ENCODE measurements around the gene CNGB1.
"Not testable (repeated sequence)": the region's sequence is repeated elsewhere in the genome, so short reads cannot be mapped to it uniquely, and the experiment has no call there.

The CNGB1 gene

GRCh38 chr16:57970970-57971369, at the start of gene CNGB1:
Gene CNGB1, minus strand, starts transcription at chr16:57971128. Its CDS starts 3,842 bp downstream, at chr16:57967286.
- no peak for DNase-seq (ENCODE audit: low spot score)

DNA sequence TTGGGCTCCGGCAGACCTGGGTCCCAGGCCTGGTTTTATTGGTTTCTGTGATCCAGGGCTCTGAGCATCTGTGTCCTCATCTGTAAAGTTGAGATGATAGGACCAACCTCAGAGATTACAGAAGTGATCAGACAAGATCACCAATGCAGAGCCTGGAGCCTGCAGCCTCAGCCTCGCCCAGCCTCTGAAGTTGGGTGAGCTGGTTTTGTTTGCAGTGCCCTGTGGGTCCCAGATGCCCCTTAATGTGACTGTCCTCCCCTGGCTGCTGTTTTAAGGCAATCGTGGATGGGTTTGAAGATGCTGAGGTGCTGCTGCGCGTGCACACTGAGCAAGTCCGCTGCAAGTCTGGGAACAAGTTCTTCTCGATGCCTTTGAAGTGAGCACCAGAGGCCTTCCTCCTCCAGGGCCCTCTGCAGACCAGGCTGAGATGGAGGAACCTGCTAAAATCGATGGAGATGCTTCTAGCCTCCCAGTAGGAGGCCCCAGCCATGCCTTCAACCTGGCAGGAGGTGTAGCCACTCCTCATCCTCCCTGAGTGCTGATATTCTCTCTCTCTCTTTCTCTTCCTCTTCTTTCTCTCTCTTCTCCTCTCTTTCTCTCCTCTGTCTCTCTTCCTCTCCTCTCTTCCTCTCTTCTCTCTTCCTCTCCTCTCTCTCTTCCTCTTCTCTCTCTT, 49.1 kb upstream of the CNGB1 start:
- DNase-seq (ENCODE audit: low spot score), result no peak

- DNase-seq (ENCODE audit: low spot score), result no peak
These were observed 47.9 kb upstream of the CNGB1 start for GRCh38 chr16:58018803-58019202.

- DNase-seq (ENCODE audit: low spot score), result no peak
These were observed 46.0 kb upstream of the CNGB1 start for GRCh38 chr16:58016840-58017446.

DNA sequence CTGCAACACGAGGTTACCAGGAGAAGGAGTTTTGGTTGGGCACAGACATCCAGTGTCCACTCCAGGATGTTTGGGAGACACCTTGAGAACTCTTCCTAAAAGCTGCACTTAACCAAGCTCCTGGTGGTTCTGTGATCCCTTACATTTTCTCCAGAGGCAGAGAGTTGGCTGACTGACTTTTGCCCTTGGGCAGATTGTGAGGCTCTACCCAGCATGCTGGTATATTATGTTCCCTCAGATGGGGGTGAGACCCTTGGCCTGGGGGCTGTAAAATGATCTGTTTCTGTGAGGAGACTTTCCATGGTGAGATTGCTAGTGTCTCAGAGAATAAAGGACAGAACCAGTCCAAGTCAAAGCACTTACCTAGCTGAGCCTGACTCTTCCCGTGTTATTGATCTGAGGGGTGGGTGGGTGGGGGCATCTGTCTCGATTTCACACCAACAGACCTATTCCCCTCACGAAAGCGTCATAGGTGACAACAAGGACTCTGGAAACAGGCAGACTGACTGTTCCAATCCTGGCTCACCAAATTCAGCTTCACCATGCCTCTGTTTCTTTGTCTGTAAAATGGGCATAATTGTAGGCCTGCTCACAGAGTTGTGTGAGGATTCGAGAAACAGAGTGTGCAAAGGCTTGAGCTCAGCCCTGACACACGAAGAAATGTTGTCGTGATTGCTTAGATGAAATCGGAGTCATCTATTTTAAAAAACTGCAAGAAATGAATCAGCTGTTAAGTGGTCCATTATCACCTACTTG, 42.5 kb upstream of the CNGB1 start:
- DNase-seq (ENCODE audit: low spot score), result no peak

- DNase-seq (ENCODE audit: low spot score), result no peak
These were observed 41.6 kb upstream of the CNGB1 start for GRCh38 chr16:58012481-58012880.

DNA sequence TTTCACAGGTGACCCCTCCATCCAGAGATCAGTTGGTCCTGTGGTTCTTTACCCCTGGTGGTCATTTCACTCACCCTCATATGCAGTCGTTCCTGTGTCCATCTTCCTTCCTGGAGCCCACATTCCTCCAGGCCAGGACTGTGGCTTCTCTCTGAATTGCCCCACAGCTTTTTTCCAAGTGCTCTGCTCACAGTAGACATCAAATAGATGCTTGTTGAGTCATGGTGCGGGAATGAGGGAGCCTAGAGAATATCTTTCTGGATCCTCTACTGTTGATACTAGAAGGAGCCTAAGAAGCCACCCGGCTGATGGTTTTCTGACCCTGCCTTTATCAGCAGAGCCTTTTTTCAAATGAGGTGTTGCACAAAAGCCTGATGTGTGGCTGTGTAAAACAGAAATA, 40.7 kb upstream of the CNGB1 start:
- no peak for DNase-seq (ENCODE audit: low spot score)

DNA sequence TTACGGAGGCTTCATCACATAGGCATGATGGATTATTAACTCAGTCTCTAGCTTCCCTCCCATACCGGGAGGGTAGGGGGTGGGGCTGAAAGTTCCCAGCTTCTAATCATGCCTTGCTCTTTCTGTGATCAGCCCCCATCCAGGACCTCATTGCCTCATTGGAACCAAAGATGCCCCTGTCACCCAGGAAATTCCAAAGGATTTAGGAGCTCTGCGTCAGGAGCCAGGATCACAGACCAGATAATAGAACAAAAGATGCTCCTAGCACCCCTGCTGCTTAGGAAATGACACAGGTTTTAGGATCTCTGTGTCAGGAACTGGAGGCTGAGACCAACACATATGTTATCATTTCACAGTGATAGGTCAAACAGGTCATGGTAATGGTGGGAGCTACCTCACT, 40.0 kb upstream of the CNGB1 start:
- no peak for DNase-seq (ENCODE audit: low spot score)

DNA sequence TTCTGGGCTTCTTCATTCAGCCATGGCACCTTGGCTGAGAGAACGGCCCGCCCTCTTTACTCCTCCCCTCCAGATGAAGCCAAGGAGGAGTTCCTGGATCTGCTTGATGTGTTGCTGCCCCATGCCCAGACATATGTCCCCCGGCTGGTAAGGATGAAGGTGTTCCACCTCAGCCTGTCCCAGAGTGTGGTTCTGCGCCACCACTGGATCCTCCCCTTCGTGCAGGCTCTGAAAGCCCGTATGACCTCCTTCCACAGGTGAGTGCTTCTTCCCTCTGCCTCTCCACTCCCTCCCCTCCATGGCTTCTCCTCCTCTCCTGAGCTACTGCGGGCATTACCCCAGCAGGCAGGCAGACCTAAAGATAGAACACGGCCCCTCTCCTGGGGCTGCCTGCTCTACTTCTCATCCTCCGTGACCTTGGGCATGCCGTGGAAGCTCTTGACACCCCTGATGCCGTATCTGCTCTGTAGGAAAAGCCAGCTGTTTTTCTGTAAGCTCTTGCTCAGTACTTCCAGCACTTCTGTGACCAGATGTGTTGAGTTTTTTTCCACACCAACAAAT, 39.0 kb upstream of the CNGB1 start:
- DNase-seq (ENCODE audit: low spot score), result no peak

GRCh38 chr16:58004736-58005135, 33.8 kb upstream of the CNGB1 start:
- DNase-seq (ENCODE audit: low spot score), result not testable (repeated sequence)

GRCh38 chr16:58002936-58003335, 32.0 kb upstream of the CNGB1 start:
- no peak for DNase-seq (ENCODE audit: low spot score)

DNA sequence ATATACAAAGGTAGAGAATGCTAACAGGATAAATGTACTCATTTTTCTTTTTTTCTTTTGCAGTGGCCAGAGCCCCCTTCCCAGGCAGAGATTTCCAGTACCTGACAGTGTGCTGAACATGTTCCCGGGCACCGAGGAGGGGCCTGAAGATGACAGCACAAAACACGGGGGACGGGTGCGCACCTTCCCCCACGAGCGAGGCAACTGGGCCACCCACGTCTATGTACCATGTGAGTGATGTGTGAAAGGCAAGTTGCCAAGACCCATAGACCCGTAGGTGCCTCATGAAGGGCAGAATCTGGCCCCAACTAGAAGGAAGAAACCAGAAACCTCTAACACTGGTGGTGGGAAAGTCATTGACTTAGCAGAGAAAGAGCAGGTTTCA, 31.5 kb upstream of the CNGB1 start:
- no peak for DNase-seq (ENCODE audit: low spot score)

DNA sequence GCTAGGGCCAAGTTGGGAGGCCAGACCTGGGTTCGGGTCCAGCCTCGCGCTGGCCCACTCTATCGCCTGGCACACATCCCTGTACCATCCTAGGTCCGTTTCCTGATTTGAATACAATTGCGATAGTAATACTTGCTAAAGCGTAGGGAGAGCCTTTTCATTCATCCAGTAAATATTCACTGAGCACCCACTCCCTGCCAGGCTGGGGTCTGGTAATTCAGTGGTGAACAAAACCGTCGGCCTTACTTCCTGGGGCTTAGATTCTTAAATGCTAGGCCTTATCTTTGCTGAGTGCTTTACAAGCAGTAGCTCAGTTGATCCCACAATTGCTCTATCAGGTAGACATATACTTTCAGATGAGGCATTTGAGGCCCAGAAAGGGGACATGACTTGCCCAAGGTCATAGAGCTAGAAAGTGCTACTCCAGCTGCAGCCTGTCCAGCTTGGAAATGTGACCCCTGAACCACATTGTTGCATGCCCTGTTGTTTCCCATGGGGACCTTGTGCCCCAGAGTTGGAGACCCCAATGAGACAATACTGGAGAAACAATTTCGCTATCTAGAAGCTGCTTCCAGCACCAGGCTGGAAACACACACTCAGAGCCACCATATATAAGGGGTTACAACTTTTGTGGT, 31.0 kb upstream of the CNGB1 start:
- no peak for DNase-seq (ENCODE audit: low spot score)

DNA sequence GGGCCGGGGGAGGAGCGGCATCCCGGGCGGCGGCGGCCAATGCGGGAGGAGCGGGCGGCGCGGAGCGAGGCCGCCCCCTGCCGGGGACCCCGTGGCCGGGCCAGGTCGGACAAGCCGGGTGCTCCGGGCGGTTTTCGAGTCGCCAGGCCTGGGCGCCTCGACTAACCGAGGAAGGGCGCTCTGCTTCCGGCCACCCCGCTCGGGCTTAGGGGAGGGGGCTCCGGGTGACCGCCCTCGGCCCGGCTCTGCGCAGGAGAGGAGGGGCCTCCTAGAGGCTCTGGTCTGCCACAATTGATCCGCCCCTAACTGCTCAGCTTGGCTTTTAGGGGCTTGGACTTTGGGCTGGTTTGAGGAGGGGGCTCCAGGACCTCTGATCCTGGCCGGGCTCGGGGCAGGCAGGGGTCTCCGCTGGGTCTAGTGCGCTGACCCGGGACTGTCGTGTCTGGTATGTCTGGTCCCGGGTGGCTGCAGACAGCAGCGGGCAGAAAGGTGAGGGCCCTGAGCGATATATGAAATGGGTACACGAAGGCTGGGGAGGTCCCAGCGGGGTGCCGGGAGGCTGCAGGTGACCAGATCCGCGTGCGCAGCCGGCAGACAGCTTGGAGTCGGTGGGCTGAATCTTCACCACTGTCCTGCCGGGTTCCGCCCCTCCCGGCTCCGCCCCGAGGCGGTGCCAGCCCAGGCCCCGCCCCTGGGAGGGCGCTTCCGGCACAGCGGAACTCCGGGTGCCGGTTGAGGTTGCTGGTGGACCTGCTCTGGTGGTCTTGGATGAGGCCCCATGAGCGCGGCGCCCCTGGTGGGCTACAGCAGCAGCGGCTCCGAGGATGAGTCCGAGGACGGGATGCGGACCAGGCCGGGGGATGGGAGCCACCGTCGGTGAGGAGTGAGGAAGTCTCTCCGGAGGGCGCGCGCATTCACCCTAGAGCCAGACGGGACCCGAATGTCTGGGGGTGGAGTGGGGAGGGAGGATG, 30.1 kb upstream of the CNGB1 start, which contains the start of gene USB1:
USB1 (plus strand) TSS at position 702 of the 971 bp plus-strand sequence; CDS start at position 779, 77 bp downstream.
- peak; percentile 82 for DNase-seq (ENCODE audit: low spot score)

DNA sequence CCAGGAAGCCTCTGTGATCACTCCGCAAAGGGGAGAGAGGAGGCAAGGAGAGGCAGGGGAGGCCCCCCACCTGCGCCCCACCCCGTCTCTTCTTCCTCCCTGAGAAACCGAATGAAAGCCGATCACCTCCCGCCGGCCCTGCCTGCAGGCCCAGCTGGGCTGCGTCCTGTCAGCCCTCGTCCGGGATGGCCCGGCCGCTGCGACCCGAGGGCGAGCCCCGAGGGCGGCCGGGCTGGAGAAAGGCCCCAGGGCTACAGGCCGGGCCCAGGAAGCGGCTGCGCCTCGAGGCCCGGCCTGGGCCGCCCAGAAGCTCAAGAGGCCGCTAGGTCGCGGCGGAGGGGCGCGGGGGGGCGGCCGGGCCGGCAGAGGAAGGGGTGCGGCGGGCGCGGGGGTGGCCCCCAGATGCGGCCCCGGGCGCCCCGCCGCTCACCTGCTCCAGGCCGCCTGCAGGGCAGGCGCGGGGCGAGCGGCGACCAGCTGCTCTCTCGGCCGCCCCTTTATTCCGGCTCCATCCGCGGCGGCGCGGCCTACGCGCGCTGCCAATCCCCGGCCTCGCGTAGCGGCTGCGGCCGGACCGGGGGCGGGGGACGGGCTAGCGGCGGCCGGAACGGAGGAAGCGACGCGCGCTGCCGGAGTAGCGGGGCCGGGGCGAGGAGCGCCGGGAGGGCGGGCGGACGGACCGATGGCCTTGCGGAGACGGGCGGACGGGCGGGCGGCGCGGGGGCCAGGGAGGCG, 29.2 kb upstream of the CNGB1 start, which contains the start of gene ZNF319:
ZNF319 (minus strand) TSS at position 702 of the 735 bp plus-strand sequence. CDS start 2,407 bp downstream, outside the sequence.
- DNase-seq (ENCODE audit: low spot score), result no peak

DNA sequence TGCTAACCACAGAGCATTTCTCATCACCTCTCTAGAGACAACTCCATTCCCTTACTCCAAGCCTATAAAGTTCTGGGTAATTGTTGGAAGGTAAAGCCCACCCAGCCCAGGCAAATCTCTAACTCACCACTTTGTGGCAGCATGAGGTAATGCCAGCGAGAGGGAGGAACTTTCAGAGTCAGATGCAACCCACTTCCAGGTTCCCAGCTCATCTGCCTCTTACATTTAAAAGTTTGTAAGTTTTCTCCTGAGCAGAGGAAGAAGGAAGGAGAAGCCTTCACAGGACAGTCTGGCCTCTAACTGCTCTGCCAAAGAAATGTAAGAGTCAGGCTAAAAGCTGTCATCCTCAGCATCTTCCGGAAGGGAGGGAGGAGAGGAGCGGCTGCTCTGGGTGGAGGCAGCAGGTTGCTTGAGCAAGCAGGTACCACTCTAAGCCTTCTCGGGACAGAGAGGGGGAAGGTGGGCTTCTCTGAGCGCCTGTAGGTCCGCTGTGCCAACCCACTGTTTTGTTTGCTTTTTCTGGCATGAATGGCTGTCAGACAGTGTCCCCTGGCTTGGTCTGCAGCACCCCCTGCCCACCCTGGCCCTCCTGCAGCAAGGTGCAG, 28.5 kb upstream of the CNGB1 start:
- DNase-seq (ENCODE audit: low spot score), result peak; percentile 29

GRCh38 chr16:57998992-57999365, 28.1 kb upstream of the CNGB1 start:
- no peak for DNase-seq (ENCODE audit: low spot score)

DNA sequence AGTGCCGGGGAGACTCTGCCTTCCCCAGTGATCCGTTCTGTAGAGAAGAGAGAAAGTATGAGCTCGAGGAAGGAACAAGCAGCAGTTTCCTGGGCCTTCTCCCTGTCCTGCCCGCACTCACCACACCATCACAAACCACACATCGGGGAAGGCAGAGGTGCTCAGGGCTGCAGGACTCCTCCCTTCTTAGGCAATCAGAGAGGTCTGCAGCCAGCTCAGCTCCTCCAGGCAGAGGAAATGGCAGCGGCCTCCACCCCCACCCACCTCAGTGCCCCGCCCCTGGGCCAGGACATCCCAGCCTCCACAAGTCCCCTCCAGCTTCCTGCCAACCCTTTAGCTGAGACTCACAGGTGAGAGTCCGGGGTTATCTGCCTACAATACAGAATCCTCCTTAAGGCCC, 27.6 kb upstream of the CNGB1 start:
- peak; percentile 73 for DNase-seq (ENCODE audit: low spot score)

GRCh38 chr16:57997528-57998265, 26.8 kb upstream of the CNGB1 start:
- DNase-seq (ENCODE audit: low spot score), result no peak

All from CD4-positive, alpha-beta T cell treated with Interleukin-6 at 100 ng/mL for 8 hours (primary cell).